Choroid plexus epithelial cell (primary cell): ENCODE measurements around the gene GNAO1.
"Not testable (repeated sequence)": the region's sequence is repeated elsewhere in the genome, so short reads cannot be mapped to it uniquely, and the experiment has no call there.

ENCODE experiments used
- DNase-seq: peaks from one replicate; pipeline ENCODE4 v3.0.0-alpha.2; 2010; ENCODE audit warnings: low read depth
- H3K4me3 ChIP-seq: 2 replicates; pipeline ENCODE4 v1.5.1; 2011; ENCODE audit warnings: low read depth, mild to moderate bottlenecking, control low read depth, low read length, moderate library complexity
- TF ChIP-seq, protein P1 (sequence below): conservative IDR thresholded peaks from 2 replicates; pipeline ENCODE4 v1.5.1; 2011; ENCODE audit warnings: low read depth, mild to moderate bottlenecking, control low read depth, inconsistent platforms, low read length, moderate library complexity

Gene GNAO1

DNA sequence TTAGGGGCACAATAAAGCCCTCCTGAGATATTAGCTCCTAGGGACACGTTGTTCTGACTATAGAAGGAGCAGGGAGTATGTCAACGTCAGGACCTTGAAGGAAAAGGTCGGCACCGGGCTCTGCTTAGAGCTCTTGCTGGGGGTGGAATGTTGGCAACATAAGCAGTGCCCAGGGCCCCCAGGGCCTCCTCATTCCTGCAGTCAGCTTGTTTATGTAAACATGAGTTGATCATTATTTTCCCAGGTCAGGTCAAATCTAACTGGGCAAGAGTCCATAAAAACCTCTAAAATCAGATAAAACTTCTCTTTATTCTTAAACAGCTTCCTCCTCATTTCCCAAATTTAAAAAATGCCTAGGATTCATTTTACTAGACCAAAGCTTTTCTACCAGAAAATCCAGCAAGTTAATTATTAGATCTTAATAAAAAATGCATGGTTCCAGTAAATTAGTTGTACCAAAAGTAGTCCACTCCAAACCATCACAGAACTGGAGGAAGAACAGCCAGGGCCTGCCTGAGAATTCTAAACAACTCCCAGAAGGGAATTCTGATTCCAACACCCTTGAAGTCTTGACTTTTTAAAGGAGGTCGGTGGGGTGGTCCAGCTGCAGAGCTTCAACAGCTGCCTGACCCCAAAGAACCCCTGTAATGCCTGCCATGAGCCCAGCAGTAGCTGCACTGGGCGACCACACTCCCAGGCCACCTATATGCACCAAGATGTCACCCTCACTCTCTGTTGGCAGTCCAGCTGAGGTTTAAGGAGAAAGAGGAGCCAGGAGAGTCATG is 179.8 kb downstream of the GNAO1 start:
- H3K4me3 ChIP-seq, result no peak overlapping the region
- DNase-seq, result peak; percentile 62
- TF ChIP-seq, protein P1, sequence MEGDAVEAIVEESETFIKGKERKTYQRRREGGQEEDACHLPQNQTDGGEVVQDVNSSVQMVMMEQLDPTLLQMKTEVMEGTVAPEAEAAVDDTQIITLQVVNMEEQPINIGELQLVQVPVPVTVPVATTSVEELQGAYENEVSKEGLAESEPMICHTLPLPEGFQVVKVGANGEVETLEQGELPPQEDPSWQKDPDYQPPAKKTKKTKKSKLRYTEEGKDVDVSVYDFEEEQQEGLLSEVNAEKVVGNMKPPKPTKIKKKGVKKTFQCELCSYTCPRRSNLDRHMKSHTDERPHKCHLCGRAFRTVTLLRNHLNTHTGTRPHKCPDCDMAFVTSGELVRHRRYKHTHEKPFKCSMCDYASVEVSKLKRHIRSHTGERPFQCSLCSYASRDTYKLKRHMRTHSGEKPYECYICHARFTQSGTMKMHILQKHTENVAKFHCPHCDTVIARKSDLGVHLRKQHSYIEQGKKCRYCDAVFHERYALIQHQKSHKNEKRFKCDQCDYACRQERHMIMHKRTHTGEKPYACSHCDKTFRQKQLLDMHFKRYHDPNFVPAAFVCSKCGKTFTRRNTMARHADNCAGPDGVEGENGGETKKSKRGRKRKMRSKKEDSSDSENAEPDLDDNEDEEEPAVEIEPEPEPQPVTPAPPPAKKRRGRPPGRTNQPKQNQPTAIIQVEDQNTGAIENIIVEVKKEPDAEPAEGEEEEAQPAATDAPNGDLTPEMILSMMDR, result no peak

DNA sequence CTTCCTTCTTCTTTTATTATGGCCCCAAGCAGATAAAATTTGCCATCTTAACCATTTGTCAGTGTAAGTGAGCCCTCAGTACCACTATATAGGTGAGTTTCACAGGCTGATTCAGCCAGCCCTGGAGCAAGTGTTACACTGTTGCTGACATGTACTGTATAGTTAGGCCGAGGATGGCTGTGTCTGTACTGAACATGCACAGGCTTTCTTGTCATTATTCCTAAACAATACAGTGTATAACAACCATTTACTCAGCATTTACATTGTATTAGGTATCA is 180.3 kb downstream of the GNAO1 start:
- DNase-seq, result no peak
- TF ChIP-seq, protein P1, result no peak
- no peak overlapping the region for H3K4me3 ChIP-seq

DNA sequence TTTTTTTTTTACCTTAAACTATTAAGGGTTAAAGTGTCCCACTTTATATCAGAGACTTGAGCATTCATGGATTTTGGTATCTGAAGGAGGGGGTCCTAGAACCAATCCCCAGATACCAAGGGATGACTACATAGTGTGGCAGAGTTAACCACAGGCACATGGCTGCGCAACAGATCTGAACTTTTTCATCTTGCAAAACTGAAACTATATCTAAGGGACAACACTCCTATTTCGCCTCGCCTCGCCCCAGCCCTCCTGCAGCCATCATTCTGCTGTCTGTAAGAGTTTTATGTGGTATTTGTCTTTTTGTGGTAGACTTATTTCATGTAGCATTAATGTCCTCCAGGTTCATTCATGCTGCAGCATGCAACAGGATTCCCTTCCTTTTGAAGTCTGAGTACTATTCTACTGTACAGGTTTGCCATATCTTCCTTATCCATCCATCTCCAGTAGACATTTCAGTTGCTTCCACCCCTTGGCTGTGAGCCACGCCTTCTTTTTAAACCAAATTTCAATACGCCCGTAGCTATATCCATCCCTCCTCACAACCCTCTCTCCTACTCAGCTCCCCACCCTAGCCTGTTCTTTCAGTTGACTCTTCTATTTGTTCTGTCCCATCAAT is 180.8 kb downstream of the GNAO1 start:
- H3K4me3 ChIP-seq, result no peak overlapping the region
- TF ChIP-seq, protein P1, result no peak
- DNase-seq, result no peak

DNA sequence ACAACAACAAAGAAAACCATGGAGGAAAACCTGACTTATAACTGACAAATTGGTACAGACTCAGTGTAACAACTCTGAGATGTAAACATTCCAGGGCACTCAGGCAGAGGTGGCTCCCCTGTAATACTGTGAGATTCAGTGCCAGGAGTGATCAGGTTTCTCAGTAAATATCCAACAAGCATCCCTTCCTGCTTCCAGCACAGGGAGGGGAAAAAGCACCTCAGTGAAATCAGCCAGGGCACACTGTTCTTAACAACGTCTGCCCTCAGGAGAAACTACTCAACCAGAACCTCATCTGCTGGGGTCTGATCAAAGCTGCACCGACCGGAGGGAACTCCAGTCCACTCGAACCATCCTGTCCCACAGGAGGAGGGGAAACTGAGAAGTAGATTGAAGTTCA is 181.7 kb downstream of the GNAO1 start:
- H3K4me3 ChIP-seq, result no peak overlapping the region
- DNase-seq, result no peak
- TF ChIP-seq, protein P1, result no peak

DNA sequence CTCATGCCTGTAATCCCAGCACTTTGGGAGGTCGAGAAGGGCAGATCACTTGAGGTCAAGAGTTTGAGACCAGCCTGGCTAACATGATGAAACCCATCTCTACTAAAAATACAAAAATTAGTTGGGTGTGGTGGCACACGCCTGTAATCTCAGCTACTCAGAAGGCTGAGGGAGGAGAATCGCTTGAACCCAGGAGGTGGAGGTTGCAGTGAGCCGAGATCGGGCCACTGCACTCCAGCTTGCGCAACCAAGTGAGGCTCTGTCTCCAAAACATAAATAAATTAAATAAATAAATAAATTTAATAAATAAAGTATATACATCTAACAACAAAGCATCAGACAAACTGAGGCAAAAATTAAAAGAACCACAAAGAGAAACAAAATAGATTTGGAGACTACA is 184.5 kb downstream of the GNAO1 start:
- not testable (repeated sequence) for H3K4me3 ChIP-seq, DNase-seq

DNA sequence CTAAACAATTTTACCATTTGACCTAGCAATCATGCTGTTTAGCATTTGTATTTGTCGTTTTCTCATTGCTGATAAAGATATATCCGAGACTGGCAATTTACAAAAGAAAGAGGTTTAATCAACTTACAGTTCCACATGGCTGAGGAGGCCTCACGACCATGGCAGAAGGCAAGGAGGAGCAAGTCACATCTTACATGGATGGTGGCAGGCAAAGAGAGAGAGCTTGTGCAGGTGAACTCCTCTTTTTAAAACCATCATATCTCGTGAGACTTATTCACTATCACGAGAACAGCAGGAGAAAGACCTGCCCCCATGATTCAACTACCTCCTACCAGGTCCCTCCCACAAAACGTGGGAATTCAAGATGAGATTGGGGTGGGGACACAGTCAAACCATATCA is 187.8 kb downstream of the GNAO1 start:
- not testable (repeated sequence) for H3K4me3 ChIP-seq, DNase-seq

DNA sequence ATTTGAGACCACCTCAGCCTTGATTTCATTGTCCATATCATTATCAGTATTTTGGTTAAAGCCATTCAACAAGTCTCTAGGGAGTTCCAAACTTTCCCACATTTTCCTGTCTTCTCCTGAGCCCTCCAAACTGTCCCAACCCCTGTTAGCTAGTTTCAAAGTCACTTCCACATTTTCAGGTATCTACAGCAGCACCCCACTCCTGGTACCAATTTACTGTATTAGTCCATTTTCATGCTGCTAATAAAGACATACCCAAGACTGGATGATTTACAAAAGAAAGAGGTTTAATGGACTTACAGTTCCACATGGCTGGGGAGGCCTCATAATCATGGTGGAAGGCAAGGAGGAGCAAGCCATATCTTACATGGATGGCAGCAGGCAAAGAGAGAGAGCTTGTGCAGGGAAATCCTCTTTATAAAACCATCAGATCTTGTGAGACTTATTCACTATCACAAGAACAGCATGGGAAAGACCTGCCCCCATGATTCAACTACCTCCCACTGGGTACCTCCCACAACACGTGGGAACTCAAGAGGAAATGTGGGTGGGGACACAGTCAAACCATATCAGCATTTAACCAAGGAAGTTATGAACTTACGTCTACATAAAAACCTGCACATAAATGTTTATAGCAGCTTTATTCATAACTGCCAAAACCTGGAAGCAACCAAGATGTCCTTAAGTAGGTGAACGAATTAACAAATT is 189.6 kb downstream of the GNAO1 start:
- DNase-seq, H3K4me3 ChIP-seq: not testable (repeated sequence)

DNA sequence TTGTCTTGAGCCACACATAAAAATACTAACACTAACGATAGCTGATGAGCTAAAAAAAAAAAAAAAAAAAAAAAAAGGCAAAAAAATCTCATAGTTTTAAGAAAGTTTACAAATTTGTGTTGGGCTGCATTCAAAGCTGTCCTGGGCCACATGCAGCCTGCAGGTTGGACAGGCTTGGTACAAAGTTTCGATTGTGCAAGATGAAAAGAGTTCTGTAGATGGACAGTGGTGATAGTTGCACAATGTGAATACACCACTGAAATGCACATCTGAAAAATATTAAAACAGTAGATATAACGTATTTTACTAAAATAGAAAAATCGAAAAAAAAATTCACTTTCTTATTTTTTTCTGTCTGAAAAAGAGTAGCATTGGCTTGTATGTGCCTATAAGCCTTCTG is 191.2 kb downstream of the GNAO1 start:
- H3K4me3 ChIP-seq, result no peak overlapping the region
- no peak for DNase-seq
- TF ChIP-seq, protein P1, result no peak
